GM13977 (cell line): ENCODE data around the gene SLCO1A2.

Source experiments
- DNase-seq: peaks from one replicate; pipeline ENCODE4 v3.0.0; 2012; ENCODE audit warnings: low spot score
- CTCF ChIP-seq: IDR thresholded peaks from 2 replicates; pipeline ENCODE4 v1.5.1; 2012; ENCODE audit warnings: mild to moderate bottlenecking, control low read depth; ENCODE audit not compliant: insufficient read depth; ENCODE audit errors: extremely low read depth, missing control alignments
- in situ Hi-C: fragments of 300-500 bp; cut with MboI; formaldehyde crosslinking; loops from one replicate; pipeline ENCODE4 v1.12.0; 2022; ENCODE audit warnings: low sequenced_read_pairs, low pct_unique_long_range_greater_than_20kb, mixed read lengths, inconsistent platforms; ENCODE audit not compliant: unreplicated experiment

The SLCO1A2 gene

GRCh38 chr12:21343636-21344035 lies 8.9 kb upstream of the SLCO1A2 start:
- in situ Hi-C loops: no loop called here
- no peak for DNase-seq
- no peak for TF ChIP-seq CTCF

GRCh38 chr12:21341769-21342168 lies 7.1 kb upstream of the SLCO1A2 start:
- DNase-seq: no peak

GRCh38 chr12:21340403-21340802 lies 5.7 kb upstream of the SLCO1A2 start:
- no peak for TF ChIP-seq CTCF
- no peak for DNase-seq
- in situ Hi-C loops: no loop called here

More at GRCh38 chr12:21341769-21342168, 7.1 kb upstream of the SLCO1A2 start:
- in situ Hi-C loops: no loop called here
- no peak for TF ChIP-seq CTCF

- TF ChIP-seq CTCF: no peak
- no peak for DNase-seq
- in situ Hi-C loops: no loop called here
Observed at GRCh38 chr12:21339921-21340320, 5.2 kb upstream of the SLCO1A2 start.

- TF ChIP-seq CTCF: no peak
- in situ Hi-C loops: no loop called here
- no peak for DNase-seq
Observed at GRCh38 chr12:21337959-21338744, 3.4 kb upstream of the SLCO1A2 start.

- no peak for DNase-seq
- TF ChIP-seq CTCF: no peak
- in situ Hi-C loops: no loop called here
Observed at GRCh38 chr12:21337453-21337852, 2.7 kb upstream of the SLCO1A2 start.
